Progenitor cell of endocrine pancreas (in vitro differentiated cells): Measurements from ENCODE around the gene EXTL1. TPM values are rescaled to one million over a fixed set of nuclear protein-coding genes. Genes with fewer than 3 reads are reported as not detected.
"Not testable (repeated sequence)": the region's sequence is repeated elsewhere in the genome, so short reads cannot be mapped to it uniquely, and the experiment has no call there.

Experiments used
- DNase-seq: peaks from one replicate; pipeline ENCODE4 v3.0.0; 2021; ENCODE audit warnings: low spot score; ENCODE audit not compliant: unreplicated experiment
- H3K27ac Mint-ChIP-seq: 2 replicates; pipeline ENCODE4 v1.8.0; 2021; ENCODE audit warnings: mild to moderate bottlenecking, moderate library complexity, mixed read lengths
- H3K27me3 Mint-ChIP-seq: 2 replicates; pipeline ENCODE4 v1.8.0; 2021; ENCODE audit warnings: mixed read lengths
- H3K36me3 Mint-ChIP-seq: 2 replicates; pipeline ENCODE4 v1.8.0; 2022; ENCODE audit warnings: mixed read lengths; ENCODE audit not compliant: insufficient read depth
- H3K4me1 Mint-ChIP-seq: 2 replicates; pipeline ENCODE4 v1.8.0; 2021; ENCODE audit warnings: low read depth, mixed read lengths
- H3K4me3 Mint-ChIP-seq: 2 replicates; pipeline ENCODE4 v1.8.0; 2021; ENCODE audit warnings: low read depth, mild to moderate bottlenecking, moderate library complexity, mixed read lengths
- H3K9me3 Mint-ChIP-seq: 2 replicates; pipeline ENCODE4 v1.8.0; 2021; ENCODE audit warnings: low read depth, mixed read lengths
- CTCF ChIP-seq: fragments of 200-600 bp; sonication (generic); IDR thresholded peaks from one replicate; pipeline ENCODE4 v1.5.0; 2021; ENCODE audit warnings: antibody characterized with exemption, mild to moderate bottlenecking; ENCODE audit not compliant: unreplicated experiment
- total RNA-seq: library from RNA; stranded (reverse); gene quantifications from 2 replicates; pipeline ENCODE4 v1.2.1, GENCODE V29; 2021

Gene EXTL1
- total RNA-seq, 1 donor from 2014 or later, result 3.6 TPM

- no peak for DNase-seq
- Mint-ChIP-seq H3K27me3 (no peaks in the 10 kb centered on the region), H3K27ac (no peak overlapping the region), H3K4me3 (no peak overlapping the region), H3K4me1 (no peaks in the 10 kb centered on the region), H3K9me3 (no peaks in the 10 kb centered on the region), H3K36me3 (peaks cover 39% of the 10 kb centered on the region)
- TF ChIP-seq CTCF, result no peak
These were observed 42.4 kb upstream of the EXTL1 start for GRCh38 chr1:25979210-25979609.

- no peaks in the 10 kb centered on the region for H3K4me1 Mint-ChIP-seq
- H3K4me3 Mint-ChIP-seq, result no peak overlapping the region
- no peak overlapping the region for H3K27ac Mint-ChIP-seq
- H3K36me3 Mint-ChIP-seq, result peaks cover 32% of the 10 kb centered on the region
- DNase-seq, result no peak
- H3K27me3 Mint-ChIP-seq, result no peaks in the 10 kb centered on the region
- no peaks in the 10 kb centered on the region for H3K9me3 Mint-ChIP-seq
- TF ChIP-seq CTCF, result no peak
These were observed 36.4 kb upstream of the EXTL1 start for GRCh38 chr1:25985171-25985570.

GRCh38 chr1:25985670-25986069, 35.9 kb upstream of the EXTL1 start:
- Mint-ChIP-seq H3K9me3 (no peaks in the 10 kb centered on the region), H3K4me1 (no peaks in the 10 kb centered on the region), H3K36me3 (peaks cover 32% of the 10 kb centered on the region), H3K27ac (peak overlapping the region; percentile 63), H3K27me3 (no peaks in the 10 kb centered on the region), H3K4me3 (no peak overlapping the region)
- no peak for TF ChIP-seq CTCF
- DNase-seq, result no peak

- not testable (repeated sequence) for DNase-seq, H3K4me1 Mint-ChIP-seq, H3K9me3 Mint-ChIP-seq, H3K27me3 Mint-ChIP-seq, H3K4me3 Mint-ChIP-seq, H3K27ac Mint-ChIP-seq
- peaks cover 28% of the 10 kb centered on the region for H3K36me3 Mint-ChIP-seq
These were observed 34.8 kb upstream of the EXTL1 start for GRCh38 chr1:25986773-25987172.

GRCh38 chr1:25987951-25988350, 33.6 kb upstream of the EXTL1 start:
- Mint-ChIP-seq H3K4me1 (no peaks in the 10 kb centered on the region), H3K27me3 (no peaks in the 10 kb centered on the region), H3K4me3 (no peak overlapping the region), H3K9me3 (no peaks in the 10 kb centered on the region), H3K36me3 (peaks cover 19% of the 10 kb centered on the region), H3K27ac (no peak overlapping the region)
- no peak for TF ChIP-seq CTCF
- DNase-seq, result no peak

- no peak for DNase-seq
- no peaks in the 10 kb centered on the region for H3K27me3 Mint-ChIP-seq
- H3K4me3 Mint-ChIP-seq, result no peak overlapping the region
- H3K27ac Mint-ChIP-seq, result peak overlapping the region; percentile 56
- no peaks in the 10 kb centered on the region for H3K4me1 Mint-ChIP-seq
- H3K9me3 Mint-ChIP-seq, result no peaks in the 10 kb centered on the region
- TF ChIP-seq CTCF, result no peak
- H3K36me3 Mint-ChIP-seq, result peaks cover 14% of the 10 kb centered on the region
These were observed 31.9 kb upstream of the EXTL1 start for GRCh38 chr1:25989440-25990234.
